Spinal cord (tissue), 10 donors: ENCODE measurements around the gene PTDSS2. TPM values are rescaled to one million over a fixed set of nuclear protein-coding genes. Genes with fewer than 3 reads are reported as not detected.
A peak's percentile ranks its signal among the peaks of the same experiment; 100 is the strongest.
"Not testable (repeated sequence)": the region's sequence is repeated elsewhere in the genome, so short reads cannot be mapped to it uniquely, and the experiment has no call there.

Experiments
- DNase-seq, 6 donors: peaks; one replicate each; pipeline versions ENCODE4 v3.0.0 to v3.0.0-alpha.2; 2013 to 2015; ENCODE audit warnings: low spot score in 6 of 6, low read depth in 4 of 6
- H3K27ac ChIP-seq: one replicate; pipeline ENCODE4 v1.5.1; 2013; ENCODE audit warnings: low read depth, low read length, control low read depth
- H3K27me3 ChIP-seq: one replicate; pipeline ENCODE4 v1.6.1; 2013; ENCODE audit warnings: low read length; ENCODE audit not compliant: control insufficient read depth, insufficient read depth
- H3K36me3 ChIP-seq: one replicate; pipeline ENCODE4 v1.6.1; 2013; ENCODE audit warnings: low read length; ENCODE audit not compliant: control insufficient read depth, insufficient read depth
- H3K4me1 ChIP-seq: one replicate; pipeline ENCODE4 v1.6.1; 2013; ENCODE audit warnings: low read length; ENCODE audit not compliant: control insufficient read depth, insufficient read depth
- H3K4me3 ChIP-seq: one replicate; pipeline ENCODE4 v1.5.1; 2013; ENCODE audit warnings: low read depth, low read length, control low read depth
- H3K9me3 ChIP-seq: one replicate; pipeline ENCODE4 v1.6.1; 2013; ENCODE audit warnings: low read length; ENCODE audit not compliant: control insufficient read depth, insufficient read depth
- WGBS: methylation state at CpG from one replicate; pipeline ENCODE4 v1.1.5; 2013; ENCODE audit warnings: missing lambda C conversion rate; ENCODE audit not compliant: insufficient coverage; 5-methylcytosine and 5-hydroxymethylcytosine counted together
- polyA plus RNA-seq, 2 donors: library from polyadenylated mRNA; unstranded; fragments of 120-200 nt; gene quantifications; one replicate each; pipeline ENCODE4 v1.2.1, GENCODE V29; 2013; ENCODE audit not compliant: insufficient read length in 2 of 2
- total RNA-seq, 2 donors: library from RNA; depleted of rRNA in 1 of 2; stranded (reverse); fragments of 120-200 nt in 1 of 2; fragments of >200 nt in 1 of 2; gene quantifications; one replicate each; pipeline versions ENCODE4 v1.2.3 to v1.2.4, GENCODE V29; 2013 to 2014
- donor health status: healthy.

PTDSS2 gene
- total and polyA plus RNA-seq, 4 donors, result 17.9 to 62.7 (median 40.2) TPM

DNA sequence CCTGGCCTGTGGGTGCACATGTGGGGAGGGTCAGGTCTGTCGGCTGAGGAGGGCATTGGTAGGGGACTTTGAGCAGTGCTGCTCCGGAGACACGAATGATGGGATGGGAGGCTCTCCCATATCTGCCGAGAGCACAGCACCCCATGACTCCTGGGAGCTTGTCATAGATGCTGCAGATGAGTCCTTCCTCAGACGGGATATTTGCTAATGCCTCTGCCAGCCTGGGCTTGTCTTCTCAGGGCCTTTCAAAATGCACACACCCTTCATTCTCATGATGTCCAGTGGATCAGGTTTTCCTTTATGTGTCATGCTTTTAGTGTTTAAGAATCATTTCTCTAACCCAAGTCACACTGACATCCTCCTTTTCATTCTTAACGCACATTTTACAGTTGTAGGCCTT lies 65.1 kb downstream of the PTDSS2 start:
- H3K9me3 ChIP-seq, result peaks cover 7% of the 10 kb centered on the region
- 98% methylated on average over 5 of the region's 6 CpGs for WGBS

GRCh38 chr11:516400-516799 lies 66.3 kb downstream of the PTDSS2 start:
- H3K36me3 ChIP-seq, result peaks cover 35% of the 10 kb centered on the region
- H3K4me3 ChIP-seq, result no peak overlapping the region
- H3K27me3 ChIP-seq, result no peaks in the 10 kb centered on the region
- WGBS, result no CpG with 5 or more reads among the region's 4 CpGs
- H3K9me3 ChIP-seq, result peaks cover 7% of the 10 kb centered on the region
- H3K27ac ChIP-seq, result no peak overlapping the region
- peaks cover 6% of the 10 kb centered on the region for H3K4me1 ChIP-seq
- no peak for DNase-seq

More for the DNA sequence above, 65.1 kb downstream of the PTDSS2 start:
- DNase-seq, result no peak
- Histone ChIP-seq H3K27ac (no peak overlapping the region), H3K4me1 (peaks cover 6% of the 10 kb centered on the region), H3K36me3 (peaks cover 45% of the 10 kb centered on the region), H3K27me3 (no peaks in the 10 kb centered on the region), H3K4me3 (no peak overlapping the region)

DNA sequence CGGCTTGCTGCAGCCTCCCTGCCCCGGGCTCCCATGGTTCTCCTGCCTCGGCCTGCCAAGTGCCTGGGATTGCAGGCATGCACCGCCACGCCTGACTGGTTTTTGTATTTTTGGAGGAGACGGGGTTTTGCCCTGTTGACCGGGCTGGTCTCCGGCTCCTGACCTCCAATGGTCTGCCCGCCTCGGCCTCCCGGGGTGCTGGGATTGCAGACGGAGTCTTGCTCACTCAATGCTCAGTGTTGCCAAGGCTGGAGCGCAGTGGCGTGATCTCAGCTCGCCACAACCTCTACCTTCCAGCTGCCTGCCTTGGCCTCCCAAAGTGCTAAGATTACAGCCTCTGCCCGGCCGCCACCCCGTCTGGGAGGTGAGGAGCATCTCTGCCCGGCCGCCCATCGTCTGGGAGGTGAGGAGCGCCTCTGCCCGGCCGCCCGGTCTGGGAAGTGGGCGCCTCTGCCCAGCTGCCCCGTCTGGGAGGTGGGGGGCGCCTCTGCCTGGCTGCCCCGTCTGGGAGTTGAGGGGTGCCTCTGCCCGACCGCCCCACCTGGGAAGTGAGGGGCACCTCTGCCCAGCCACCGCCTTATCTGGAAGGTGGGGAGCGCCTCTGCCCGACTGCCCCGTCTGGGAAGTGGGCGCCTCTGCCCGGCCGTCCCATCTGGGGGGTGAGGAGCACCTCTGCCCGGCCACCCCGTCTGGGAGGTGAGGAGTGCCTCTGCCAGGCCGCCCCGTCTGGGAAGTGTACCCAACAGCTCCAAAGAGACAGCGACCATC lies 67.0 kb downstream of the PTDSS2 start:
- H3K27me3 ChIP-seq, H3K9me3 ChIP-seq, H3K4me1 ChIP-seq, DNase-seq, H3K4me3 ChIP-seq, H3K27ac ChIP-seq: not testable (repeated sequence)
- 97% methylated on average over 43 of the region's 43 CpGs for WGBS
- H3K36me3 ChIP-seq, result peaks cover 28% of the 10 kb centered on the region

DNA sequence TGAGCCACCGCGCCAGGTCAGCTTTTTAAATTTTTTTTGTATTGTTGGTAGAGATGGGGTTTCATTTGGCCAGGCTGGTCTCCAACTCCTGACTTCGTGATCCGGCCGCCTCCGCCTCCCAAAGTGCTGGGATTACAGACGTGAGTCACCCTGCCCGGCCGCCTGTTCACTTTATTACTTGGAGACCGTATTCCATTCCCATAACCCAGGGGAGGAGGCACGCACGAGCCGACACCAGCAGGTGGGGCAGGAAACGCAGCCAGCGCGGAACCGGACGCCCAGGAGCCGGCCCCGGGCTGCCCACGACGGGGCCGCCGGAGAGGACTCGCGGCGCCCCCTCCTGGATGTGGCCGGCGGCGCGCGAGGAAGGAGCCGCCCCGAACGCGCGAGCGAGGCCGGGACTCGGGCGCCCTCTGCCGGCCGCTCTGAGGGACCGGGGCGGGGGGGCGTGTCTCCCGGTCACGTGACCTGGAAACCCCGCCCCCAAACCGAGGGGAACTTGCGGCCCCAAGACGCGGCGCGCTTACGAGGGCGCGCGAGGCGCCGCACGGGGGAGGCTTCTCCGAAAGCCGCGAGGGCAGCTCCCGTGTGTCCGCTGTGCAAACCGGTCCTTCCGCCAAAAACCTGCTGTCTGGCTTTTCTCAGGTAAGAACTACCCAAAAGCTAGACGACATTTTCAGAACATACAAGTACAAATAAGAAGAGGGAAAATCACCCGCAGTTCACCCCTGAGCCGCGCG lies 68.6 kb downstream of the PTDSS2 start:
- H3K36me3 ChIP-seq, result peaks cover 15% of the 10 kb centered on the region
- no peak overlapping the region for H3K27ac ChIP-seq
- peak in 3 of 6 donors; percentile 37 to 83 (median 64) for DNase-seq
- peaks cover 7% of the 10 kb centered on the region for H3K9me3 ChIP-seq
- H3K4me3 ChIP-seq, result peak overlapping the region; percentile 24
- peaks cover 6% of the 10 kb centered on the region for H3K4me1 ChIP-seq
- 9% methylated on average over 69 of the region's 74 CpGs for WGBS
- H3K27me3 ChIP-seq, result no peaks in the 10 kb centered on the region

DNA sequence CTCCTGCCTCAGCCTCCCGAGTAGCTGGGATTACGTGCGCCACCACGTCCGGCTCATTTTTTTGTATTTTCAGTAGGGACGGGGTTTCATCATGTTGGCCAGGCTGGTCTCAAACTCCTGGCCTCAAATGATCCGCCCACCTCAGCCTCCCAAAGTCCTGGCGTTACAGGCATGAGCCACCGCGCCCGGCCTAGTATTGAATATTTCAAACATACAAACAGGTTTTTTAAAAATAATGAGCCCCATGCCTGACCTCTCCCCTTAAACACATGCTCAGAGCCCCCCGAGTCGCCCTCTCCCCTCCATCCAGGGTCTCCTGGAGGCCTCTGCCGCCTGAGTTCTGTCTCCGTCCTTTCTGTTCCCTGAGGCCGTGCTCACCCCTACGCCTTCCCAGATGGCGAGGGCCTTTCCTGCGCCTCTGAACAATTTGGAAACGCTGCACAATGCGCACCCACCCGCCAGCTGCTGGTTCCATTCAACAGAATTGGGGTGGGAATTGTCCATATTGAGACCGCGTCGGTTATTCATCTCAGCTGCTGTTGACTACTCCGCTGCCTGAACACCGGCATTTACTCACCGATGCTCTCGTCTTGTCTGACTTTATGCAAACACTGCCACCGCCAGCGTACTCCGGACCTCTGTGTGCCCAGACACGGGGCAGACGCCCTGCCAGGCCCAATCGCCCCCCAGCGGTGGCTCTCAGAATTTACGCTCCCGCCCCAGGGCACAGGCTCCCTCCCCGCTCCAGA lies 70.5 kb downstream of the PTDSS2 start:
- no peaks in the 10 kb centered on the region for H3K27me3 ChIP-seq
- peaks cover 7% of the 10 kb centered on the region for H3K9me3 ChIP-seq
- H3K4me3 ChIP-seq, result no peak overlapping the region
- peaks cover 8% of the 10 kb centered on the region for H3K36me3 ChIP-seq
- H3K4me1 ChIP-seq, result peaks cover 6% of the 10 kb centered on the region
- H3K27ac ChIP-seq, result no peak overlapping the region
- WGBS, result 84% methylated on average over 33 of the region's 39 CpGs
- DNase-seq, result no peak

DNA sequence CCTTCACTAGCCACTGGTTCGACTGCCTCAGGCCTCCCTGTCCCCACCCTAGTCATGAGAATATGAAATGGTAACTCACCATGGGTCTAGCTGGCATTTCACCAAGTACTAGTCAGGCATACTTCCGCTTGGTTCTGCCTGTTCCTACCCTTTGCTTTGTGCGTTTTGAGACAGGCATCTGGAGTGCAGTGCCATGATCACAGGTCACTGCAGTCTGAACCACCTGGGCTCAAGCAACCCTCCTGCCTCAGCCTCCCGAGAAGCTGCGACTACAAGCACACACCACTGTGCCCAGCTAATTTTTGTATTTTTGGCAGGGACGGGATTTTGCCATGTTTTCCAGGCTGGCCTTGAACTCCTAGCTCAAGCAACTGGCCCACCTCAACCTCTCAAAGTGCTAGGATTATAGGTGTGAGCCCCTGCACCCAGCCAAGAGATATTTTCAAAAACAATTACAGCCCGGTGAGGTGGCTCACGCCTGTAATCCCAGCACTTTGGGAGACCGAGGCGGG lies 71.2 kb downstream of the PTDSS2 start:
- H3K4me1 ChIP-seq, result peaks cover 6% of the 10 kb centered on the region
- DNase-seq, result no peak
- H3K27ac ChIP-seq, result no peak overlapping the region
- no peaks in the 10 kb centered on the region for H3K27me3 ChIP-seq
- peaks cover 8% of the 10 kb centered on the region for H3K36me3 ChIP-seq
- no peak overlapping the region for H3K4me3 ChIP-seq
- peaks cover 7% of the 10 kb centered on the region for H3K9me3 ChIP-seq
- 89% methylated on average over 4 of the region's 10 CpGs for WGBS

DNA sequence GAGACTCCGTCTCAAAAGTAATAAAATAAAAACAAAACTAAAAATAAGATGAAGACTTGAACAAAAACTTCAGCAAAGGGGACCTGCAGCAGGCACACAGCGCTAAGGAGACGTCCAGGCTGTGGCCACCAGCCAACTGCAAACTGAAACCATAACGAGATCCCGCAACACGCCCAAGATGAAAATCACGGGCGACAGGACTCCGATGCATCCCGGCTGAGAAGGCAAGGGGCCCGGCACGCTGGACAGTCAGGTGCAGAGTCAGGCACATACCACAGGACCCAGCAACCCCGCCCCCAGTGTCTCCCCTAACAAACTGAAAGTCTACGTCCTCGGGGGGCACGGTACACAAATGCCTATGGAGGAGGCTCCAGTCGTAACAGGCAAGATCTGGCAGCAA lies 76.1 kb downstream of the PTDSS2 start:
- Histone ChIP-seq H3K4me3 (no peak overlapping the region), H3K27me3 (no peaks in the 10 kb centered on the region), H3K36me3 (peaks cover 28% of the 10 kb centered on the region), H3K27ac (no peak overlapping the region), H3K4me1 (no peaks in the 10 kb centered on the region), H3K9me3 (no peaks in the 10 kb centered on the region)
- DNase-seq, result no peak
- WGBS, result 80% methylated on average over 16 of the region's 17 CpGs

GRCh38 chr11:528166-528814 lies 78.2 kb downstream of the PTDSS2 start:
- 85% methylated on average over 22 of the region's 30 CpGs for WGBS
- Histone ChIP-seq H3K9me3 (no peaks in the 10 kb centered on the region), H3K36me3 (peaks cover 49% of the 10 kb centered on the region), H3K4me3 (no peak overlapping the region), H3K27me3 (no peaks in the 10 kb centered on the region), H3K27ac (no peak overlapping the region), H3K4me1 (peaks cover 4% of the 10 kb centered on the region)
- peak in 1 of 6 donors; percentile 1 for DNase-seq
